Mucosa of descending colon (tissue), 3 donors: ENCODE results near the gene TBC1D4. TPM values are rescaled to one million over a fixed set of nuclear protein-coding genes. Genes with fewer than 3 reads are reported as not detected.

ENCODE experiments used
- ATAC-seq: fragments of 200-7000 bp; cut with Tn5 transposase; one replicate; pipeline ENCODE4 v1.9.1; 2020; ENCODE audit warnings: mild to moderate bottlenecking, moderate library complexity
- DNase-seq, 3 donors: peaks; one replicate each; pipeline ENCODE4 v3.0.0-alpha.2; 2020
- H3K36me3 ChIP-seq: fragments of 200-600 bp; one replicate; pipeline ENCODE4 v1.8.0; 2021; ENCODE audit warnings: low read depth, mild to moderate bottlenecking
- H3K4me1 ChIP-seq: fragments of 200-600 bp; one replicate; pipeline ENCODE4 v1.8.0; 2021; ENCODE audit warnings: low read depth, mild to moderate bottlenecking
- H3K4me3 ChIP-seq: fragments of 200-600 bp; one replicate; pipeline ENCODE4 v1.8.0; 2021; ENCODE audit warnings: mild to moderate bottlenecking
- H3K9me3 ChIP-seq: fragments of 200-600 bp; one replicate; pipeline ENCODE4 v1.8.0; 2021; ENCODE audit warnings: mild to moderate bottlenecking
- CTCF ChIP-seq: fragments of 200-600 bp; IDR thresholded peaks from one replicate; pipeline ENCODE4 v1.8.0; 2022; ENCODE audit warnings: antibody characterized with exemption, mild to moderate bottlenecking
- intact Hi-C, 2 donors: fragments of 100-400 bp; cut with DNase I in 1 of 2; cut with micrococcal nuclease in 1 of 2; formaldehyde crosslinking; loops; one replicate each; pipeline versions ENCODE4 v1.11.0 to v1.11.1; 2022; cut with DNase I, micrococcal nuclease
- total RNA-seq, 3 donors: library from RNA; stranded (reverse); fragmentation: NEBNext Ultra II Directional in 2 of 3; extraction: Animal tissue kit (Norgen Biotek cat#: 25700) in 2 of 3; gene quantifications; one replicate each; pipeline versions ENCODE4 v1.2.1 to v1.2.4, GENCODE V29; 2021 to 2023
- donor health status: DM: no; HTN: no; CAD: no; lungs with moderate emphysema.
- donor health status: DM: no; HTN: no; CAD: no.
- donor health status: DM: no; HTN: yes; CAD: no.

Gene TBC1D4
- total RNA-seq, 3 donors from 2014 or later: 13.4 to 24.6 (median 13.8) TPM

- DNase-seq (no peak), ATAC-seq (no peak)
- Histone ChIP-seq H3K9me3 (no peaks in the 10 kb centered on the region), H3K4me3 (no peak overlapping the region), H3K36me3 (no peaks in the 10 kb centered on the region), H3K4me1 (no peaks in the 10 kb centered on the region)
- no peak for TF ChIP-seq CTCF
- intact Hi-C loops: no loop called here
Observed at GRCh38 chr13:75426421-75426820, 55.5 kb downstream of the TBC1D4 start.

- H3K36me3 ChIP-seq: no peaks in the 10 kb centered on the region
- H3K4me3 ChIP-seq: no peak overlapping the region
- H3K4me1 ChIP-seq: no peaks in the 10 kb centered on the region
- TF ChIP-seq CTCF: no peak
- intact Hi-C loops: no loop called here
- DNase-seq (no peak), ATAC-seq (no peak)
- no peaks in the 10 kb centered on the region for H3K9me3 ChIP-seq
Observed at GRCh38 chr13:75425216-75426009, 56.6 kb downstream of the TBC1D4 start.

- intact Hi-C loops: no loop called here
- DNase-seq (no peak), ATAC-seq (no peak)
- Histone ChIP-seq H3K4me3 (no peak overlapping the region), H3K4me1 (no peaks in the 10 kb centered on the region), H3K36me3 (no peaks in the 10 kb centered on the region), H3K9me3 (no peaks in the 10 kb centered on the region)
- TF ChIP-seq CTCF: no peak
Observed at GRCh38 chr13:75423946-75424345, 58.0 kb downstream of the TBC1D4 start.

- ATAC-seq (no peak), DNase-seq (no peak)
- H3K4me3 ChIP-seq: no peak overlapping the region
- H3K36me3 ChIP-seq: no peaks in the 10 kb centered on the region
- TF ChIP-seq CTCF: no peak
- no peaks in the 10 kb centered on the region for H3K9me3 ChIP-seq
- no peaks in the 10 kb centered on the region for H3K4me1 ChIP-seq
- intact Hi-C loops: no loop called here
Observed at GRCh38 chr13:75422028-75422427, 59.9 kb downstream of the TBC1D4 start.

GRCh38 chr13:75421133-75421532 is 60.8 kb downstream of the TBC1D4 start:
- Histone ChIP-seq H3K9me3 (no peaks in the 10 kb centered on the region), H3K4me3 (no peak overlapping the region), H3K4me1 (no peaks in the 10 kb centered on the region), H3K36me3 (no peaks in the 10 kb centered on the region)
- ATAC-seq: no peak
- TF ChIP-seq CTCF: no peak
- intact Hi-C loops: no loop called here
- DNase-seq: no peak
